Pulmonary artery endothelial cell (primary cell): ENCODE measurements around the gene RACK1. TPM values are rescaled to one million over a fixed set of nuclear protein-coding genes. Genes with fewer than 3 reads are reported as not detected.
"Not testable (repeated sequence)": the region's sequence is repeated elsewhere in the genome, so short reads cannot be mapped to it uniquely, and the experiment has no call there.

Source experiments
- DNase-seq: peaks from one replicate; pipeline ENCODE4 v3.0.0-alpha.2; 2011; ENCODE audit warnings: low read depth, low spot score
- total RNA-seq: library from RNA; depleted of rRNA; stranded (reverse); fragments of >200 nt; gene quantifications from 2 replicates; pipeline ENCODE4 v1.2.3, GENCODE V29; 2014

Gene RACK1
- 5,736 and 8,367 TPM in 2 replicates for total RNA-seq

GRCh38 chr5:181243564-181244343, at the start of gene RACK1:
TSS of gene RACK1 (minus strand) at chr5:181243906. CDS start at chr5:181243800, 106 bp downstream.
- peak; percentile 67 for DNase-seq

- not testable (repeated sequence) for DNase-seq
These were observed 43.6 kb upstream of the RACK1 start for GRCh38 chr5:181287331-181287730.

- DNase-seq = not testable (repeated sequence)
These were observed 42.4 kb upstream of the RACK1 start for GRCh38 chr5:181285962-181286705.

- DNase-seq = not testable (repeated sequence)
These were observed 40.4 kb upstream of the RACK1 start for GRCh38 chr5:181283841-181284755.

- no peak for DNase-seq
These were observed 39.6 kb upstream of the RACK1 start for GRCh38 chr5:181283347-181283746.

- DNase-seq = no peak
These were observed 39.2 kb upstream of the RACK1 start for GRCh38 chr5:181282874-181283273.

- not testable (repeated sequence) for DNase-seq
These were observed 38.7 kb upstream of the RACK1 start for GRCh38 chr5:181282415-181282814.

- no peak for DNase-seq
These were observed 38.2 kb upstream of the RACK1 start for GRCh38 chr5:181281984-181282316.

- DNase-seq = no peak
These were observed 37.6 kb upstream of the RACK1 start for GRCh38 chr5:181281077-181281983.

GRCh38 chr5:181280251-181280762, 36.6 kb upstream of the RACK1 start:
- no peak for DNase-seq

GRCh38 chr5:181273433-181273744, 29.7 kb upstream of the RACK1 start:
- not testable (repeated sequence) for DNase-seq

- no peak for DNase-seq
These were observed 27.4 kb upstream of the RACK1 start for GRCh38 chr5:181271081-181271480.

GRCh38 chr5:181267907-181268306, 24.2 kb upstream of the RACK1 start:
- DNase-seq = not testable (repeated sequence)

GRCh38 chr5:181267291-181267904, 23.7 kb upstream of the RACK1 start:
- not testable (repeated sequence) for DNase-seq

- DNase-seq = no peak
These were observed 21.5 kb upstream of the RACK1 start for GRCh38 chr5:181265092-181265671.

GRCh38 chr5:181263633-181264032, 19.9 kb upstream of the RACK1 start:
- no peak for DNase-seq

- no peak for DNase-seq
These were observed 17.8 kb upstream of the RACK1 start for GRCh38 chr5:181261320-181262049.

GRCh38 chr5:181260720-181261319, 17.1 kb upstream of the RACK1 start, which contains the start of gene TRIM52:
TSS of gene TRIM52 (minus strand) at chr5:181261143. CDS start at chr5:181260813, 330 bp downstream.
- peak; percentile 71 for DNase-seq
